Measurements from ENCODE around the gene DNA2.
"Not testable (repeated sequence)": the region's sequence is repeated elsewhere in the genome, so short reads cannot be mapped to it uniquely, and the experiment has no call there.

Gene DNA2

DNA sequence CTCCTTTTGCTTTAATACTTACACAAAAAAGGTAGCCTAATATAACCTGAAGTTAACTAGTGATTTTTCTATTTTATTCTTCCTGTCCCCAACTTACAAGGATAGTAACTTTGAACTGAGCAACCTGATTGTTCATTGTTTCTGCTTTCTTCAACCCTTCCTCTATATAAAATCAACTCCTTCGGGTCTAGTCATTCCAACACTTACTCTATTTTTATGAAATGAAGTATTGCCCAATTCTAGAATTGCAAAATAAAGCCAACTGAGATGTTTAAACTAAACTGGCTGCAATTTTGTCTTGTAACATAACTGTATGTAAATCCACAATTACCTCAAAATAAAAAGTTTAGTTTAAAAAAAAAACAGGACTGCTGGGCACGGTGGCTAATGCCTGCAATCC is 20.3 kb upstream of the DNA2 start:
- Histone ChIP-seq H3K9me3 (ENCODE audit: insufficient read depth, low read depth, low read length) (no peaks in the 10 kb centered on the region), H3K9ac (ENCODE audit: low read depth, low read length) (no peak overlapping the region), H3K27me3 (ENCODE audit: insufficient read depth, low read length) (no peaks in the 10 kb centered on the region), H3K36me3 (ENCODE audit: insufficient read depth, low read length) (peaks cover 39% of the 10 kb centered on the region), H3K4me1 (ENCODE audit: insufficient read depth, low read length) (peaks cover 15% of the 10 kb centered on the region), H3K4me3 (ENCODE audit: low read length) (no peak overlapping the region), H3K27ac (ENCODE audit: low read depth, low read length) (no peak overlapping the region)
- WGBS: 95% methylated on average over 2 of the region's 2 CpGs

DNA sequence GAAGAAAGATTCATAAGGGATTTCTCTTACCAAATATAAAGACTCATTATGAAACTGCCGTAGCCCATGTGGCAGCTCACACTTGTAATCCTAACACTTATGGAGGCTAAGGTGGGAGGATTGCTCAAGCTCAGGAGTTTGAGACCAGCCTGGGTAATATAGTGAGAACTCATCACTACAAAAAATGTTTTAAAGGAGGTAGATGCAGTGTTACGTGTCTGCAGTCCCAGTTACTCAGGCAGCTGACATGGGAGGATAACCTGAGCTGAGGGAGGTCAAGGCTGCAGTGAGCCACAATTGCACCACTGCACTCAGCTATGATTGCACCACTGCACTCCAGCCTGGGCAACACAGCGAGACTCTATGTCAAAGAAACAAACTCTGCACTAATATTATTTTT is 18.1 kb upstream of the DNA2 start:
- Histone ChIP-seq H3K4me3 (ENCODE audit: low read length) (no peak overlapping the region), H3K27ac (ENCODE audit: low read depth, low read length) (no peak overlapping the region), H3K36me3 (ENCODE audit: insufficient read depth, low read length) (peaks cover 52% of the 10 kb centered on the region), H3K4me1 (ENCODE audit: insufficient read depth, low read length) (no peaks in the 10 kb centered on the region), H3K27me3 (ENCODE audit: insufficient read depth, low read length) (no peaks in the 10 kb centered on the region), H3K9ac (ENCODE audit: low read depth, low read length) (no peak overlapping the region), H3K9me3 (ENCODE audit: insufficient read depth, low read depth, low read length) (no peaks in the 10 kb centered on the region)
- WGBS: 100% methylated on average over 1 of the region's 3 CpGs

DNA sequence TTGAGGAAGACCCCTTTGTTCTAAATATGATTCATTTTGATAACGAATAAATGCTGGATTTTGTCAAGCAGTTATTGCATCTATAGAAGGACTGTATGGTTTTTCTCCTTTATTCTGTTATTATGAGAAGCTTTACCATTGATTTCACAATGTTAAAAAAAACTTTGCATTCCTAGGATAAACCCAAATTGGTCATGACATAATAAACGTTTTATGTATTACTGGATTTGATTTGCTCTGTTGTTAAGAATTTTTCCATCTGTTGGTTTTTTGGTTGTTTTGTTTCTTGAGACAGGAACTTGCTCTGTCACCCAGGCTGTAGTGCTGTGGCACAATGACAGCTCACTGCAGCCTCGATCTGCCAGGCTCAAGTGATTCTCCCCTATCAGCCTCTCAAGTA is 2.2 kb upstream of the DNA2 start:
- WGBS: 87% methylated on average over 3 of the region's 3 CpGs
- Histone ChIP-seq H3K27ac (ENCODE audit: low read depth, low read length) (no peak overlapping the region), H3K36me3 (ENCODE audit: insufficient read depth, low read length) (peaks cover 8% of the 10 kb centered on the region), H3K9ac (ENCODE audit: low read depth, low read length) (no peak overlapping the region), H3K9me3 (ENCODE audit: insufficient read depth, low read depth, low read length) (no peaks in the 10 kb centered on the region), H3K4me1 (ENCODE audit: insufficient read depth, low read length) (peaks cover 12% of the 10 kb centered on the region; the same call in 1 of the 2 replicates), H3K27me3 (ENCODE audit: insufficient read depth, low read length) (no peaks in the 10 kb centered on the region), H3K4me3 (ENCODE audit: low read length) (no peak overlapping the region)

DNA sequence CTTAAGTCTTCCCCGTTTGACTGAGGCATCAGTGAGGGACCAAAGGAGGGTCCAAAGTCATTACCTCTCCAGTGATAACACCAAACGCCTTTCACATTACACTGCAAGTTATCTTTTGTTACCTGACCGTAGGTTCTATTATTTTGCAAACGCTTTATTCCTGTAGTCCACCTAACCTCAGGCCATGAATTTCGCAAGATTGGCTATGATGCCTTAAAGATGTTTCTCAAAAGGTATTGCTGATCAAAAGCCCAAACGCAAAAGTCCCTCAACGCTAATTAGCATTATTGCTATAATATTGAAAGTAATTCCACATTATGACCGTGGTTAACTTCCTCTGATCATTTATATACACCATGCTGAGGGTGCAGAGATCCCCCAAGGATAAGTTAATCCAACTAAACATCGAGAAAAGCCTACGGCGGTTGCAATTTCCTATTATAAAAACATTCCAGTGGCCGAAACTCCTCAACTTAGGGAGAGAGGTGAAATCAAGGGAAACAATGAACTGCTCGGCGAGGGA is 649 bp downstream of the DNA2 start:
- peak overlapping the region; percentile 97 for H3K9ac ChIP-seq (ENCODE audit: low read depth, low read length)
- no peaks in the 10 kb centered on the region for H3K9me3 ChIP-seq (ENCODE audit: insufficient read depth, low read depth, low read length)
- H3K27me3 ChIP-seq (ENCODE audit: insufficient read depth, low read length): no peaks in the 10 kb centered on the region
- peak overlapping the region; percentile 96 for H3K27ac ChIP-seq (ENCODE audit: low read depth, low read length)
- peaks cover 12% of the 10 kb centered on the region; the same call in 1 of the 2 replicates for H3K4me1 ChIP-seq (ENCODE audit: insufficient read depth, low read length)
- peaks cover 37% of the 10 kb centered on the region for H3K36me3 ChIP-seq (ENCODE audit: insufficient read depth, low read length)
- under 1% methylated on average over 10 of the region's 14 CpGs for WGBS
- H3K4me3 ChIP-seq (ENCODE audit: low read length): peak overlapping the region; percentile 89

DNA sequence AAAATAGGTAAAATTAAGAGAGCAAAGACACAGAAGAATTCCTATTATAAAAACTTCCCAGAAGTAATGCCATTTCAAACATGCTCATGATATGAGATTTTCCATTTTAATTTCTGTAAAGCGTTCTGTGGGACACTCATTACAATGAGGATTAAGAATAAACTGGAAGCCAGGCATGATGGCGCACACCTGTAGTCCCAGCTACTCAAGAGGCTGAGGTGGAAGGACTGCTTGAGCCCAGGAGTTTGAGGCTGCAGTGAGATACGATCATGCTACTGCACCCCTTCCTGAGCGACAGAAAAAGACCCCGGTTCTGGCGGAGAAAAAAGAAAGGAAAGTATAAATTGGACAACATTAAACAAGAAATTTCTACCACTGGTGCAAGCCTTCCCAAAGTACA is 1.5 kb downstream of the DNA2 start:
- no peak overlapping the region for H3K27ac ChIP-seq (ENCODE audit: low read depth, low read length)
- WGBS: 44% methylated on average over 4 of the region's 6 CpGs

DNA sequence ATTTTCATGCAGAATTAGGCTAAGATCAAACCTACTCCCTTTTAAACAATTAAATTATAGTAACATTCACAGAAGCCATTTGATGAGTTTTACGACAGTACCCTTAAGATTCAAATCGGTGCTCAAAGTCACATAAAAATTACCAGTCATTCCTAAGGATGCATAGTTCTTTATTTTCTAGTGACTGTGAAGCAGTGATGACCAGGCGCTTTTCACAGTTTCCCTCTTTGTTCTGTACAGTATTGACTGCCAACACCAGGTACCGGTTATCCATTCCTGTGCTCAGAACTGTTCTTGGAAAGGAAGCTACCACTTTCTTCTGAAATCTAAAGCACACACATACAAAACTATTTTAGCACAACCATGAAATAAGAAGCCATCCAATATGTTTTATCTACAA is 1.9 kb downstream of the DNA2 start:
- Histone ChIP-seq H3K27me3 (ENCODE audit: insufficient read depth, low read length) (no peaks in the 10 kb centered on the region), H3K4me3 (ENCODE audit: low read length) (peak overlapping the region; percentile 89), H3K9ac (ENCODE audit: low read depth, low read length) (peak overlapping the region; percentile 97; the same call in 1 of the 2 replicates), H3K27ac (ENCODE audit: low read depth, low read length) (no peak overlapping the region), H3K9me3 (ENCODE audit: insufficient read depth, low read depth, low read length) (no peaks in the 10 kb centered on the region), H3K36me3 (ENCODE audit: insufficient read depth, low read length) (peaks cover 49% of the 10 kb centered on the region), H3K4me1 (ENCODE audit: insufficient read depth, low read length) (peaks cover 12% of the 10 kb centered on the region; the same call in 1 of the 2 replicates)
- WGBS: 96% methylated on average over 4 of the region's 4 CpGs

More for the DNA sequence above, 1.5 kb downstream of the DNA2 start:
- Histone ChIP-seq H3K27me3 (ENCODE audit: insufficient read depth, low read length) (no peaks in the 10 kb centered on the region), H3K36me3 (ENCODE audit: insufficient read depth, low read length) (peaks cover 45% of the 10 kb centered on the region), H3K9me3 (ENCODE audit: insufficient read depth, low read depth, low read length) (no peaks in the 10 kb centered on the region), H3K4me1 (ENCODE audit: insufficient read depth, low read length) (peaks cover 12% of the 10 kb centered on the region; the same call in 1 of the 2 replicates), H3K4me3 (ENCODE audit: low read length) (peak overlapping the region; percentile 89), H3K9ac (ENCODE audit: low read depth, low read length) (peak overlapping the region; percentile 97)

DNA sequence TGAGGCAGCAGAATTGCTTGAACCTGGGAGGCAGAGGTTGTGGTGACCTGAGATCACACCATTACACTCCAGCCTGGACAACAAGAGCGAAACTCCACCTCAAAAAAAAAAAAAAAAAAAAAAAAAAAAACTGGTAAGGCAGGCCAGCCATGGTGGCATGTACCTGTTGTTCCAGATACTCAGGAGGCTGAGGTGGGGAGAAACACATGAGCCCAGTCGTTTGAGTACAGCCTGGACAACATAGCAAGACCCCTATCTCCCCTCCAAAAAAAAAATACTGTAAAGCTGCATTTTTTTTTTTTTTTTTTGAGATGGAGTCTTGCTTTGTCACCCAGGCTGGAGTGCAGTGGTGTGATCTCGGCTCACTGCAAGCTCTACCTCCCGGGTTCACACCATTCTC is 7.0 kb downstream of the DNA2 start:
- WGBS: 100% methylated on average over 3 of the region's 4 CpGs
- not testable (repeated sequence) for H3K4me3 ChIP-seq (ENCODE audit: low read length); H3K9ac ChIP-seq (ENCODE audit: low read depth, low read length); H3K4me1 ChIP-seq (ENCODE audit: insufficient read depth, low read length); H3K27ac ChIP-seq (ENCODE audit: low read depth, low read length); H3K9me3 ChIP-seq (ENCODE audit: insufficient read depth, low read depth, low read length); H3K27me3 ChIP-seq (ENCODE audit: insufficient read depth, low read length)
- H3K36me3 ChIP-seq (ENCODE audit: insufficient read depth, low read length): peaks cover 94% of the 10 kb centered on the region

DNA sequence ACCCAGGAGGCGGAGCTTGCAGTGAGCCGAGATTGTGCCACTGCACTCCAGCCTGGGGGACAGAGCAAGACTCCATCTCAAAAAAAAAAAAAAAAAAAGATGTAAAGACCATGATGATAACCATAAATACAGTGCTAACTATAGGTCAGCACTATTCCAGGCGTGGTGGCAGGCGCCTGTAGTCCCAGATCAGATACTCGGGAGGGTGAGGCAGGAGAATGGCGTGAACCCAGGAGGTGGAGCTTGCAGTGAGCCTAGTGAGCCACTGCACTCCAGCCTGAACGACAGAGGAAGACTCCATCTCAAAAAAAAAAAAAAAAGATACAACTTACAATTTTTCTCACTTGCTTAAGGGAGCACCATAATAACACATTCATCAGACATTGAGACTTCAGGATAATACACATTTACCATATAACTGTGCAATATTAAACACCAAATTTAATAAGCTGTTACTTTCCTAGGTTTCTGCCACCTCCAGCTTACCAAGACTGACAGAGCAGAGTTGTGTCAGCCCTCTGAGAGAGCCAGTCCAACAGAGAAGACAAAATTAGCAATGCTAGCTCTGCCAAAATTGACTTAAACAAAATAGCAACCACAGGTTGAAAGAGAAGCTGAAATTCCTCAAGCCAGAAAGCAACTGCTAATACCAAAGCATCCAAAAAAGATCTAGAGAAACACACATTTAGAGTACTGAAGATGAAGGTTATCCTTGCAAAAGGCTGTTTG is 8.2 kb downstream of the DNA2 start:
- WGBS: 97% methylated on average over 5 of the region's 7 CpGs
- Histone ChIP-seq H3K4me1 (ENCODE audit: insufficient read depth, low read length) (no peaks in the 10 kb centered on the region), H3K36me3 (ENCODE audit: insufficient read depth, low read length) (peaks cover 97% of the 10 kb centered on the region)

DNA sequence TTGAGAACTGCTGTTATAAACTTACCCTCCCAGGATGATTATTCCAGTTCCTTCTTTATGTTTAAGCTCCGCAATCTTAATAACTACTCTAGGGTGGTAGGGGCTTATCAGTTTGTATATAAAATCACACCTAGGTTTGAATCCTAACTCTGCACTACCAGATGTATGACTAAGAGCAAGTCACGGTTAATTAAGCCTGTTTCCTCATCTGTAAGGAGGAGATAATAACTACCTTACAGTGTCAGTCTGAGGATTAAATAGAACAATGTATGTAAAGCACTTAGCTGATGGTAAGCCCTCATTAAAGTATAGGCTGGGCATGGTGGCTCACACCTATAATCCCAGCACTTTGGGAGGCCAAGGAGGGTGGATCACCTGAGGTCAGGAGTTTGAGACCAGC is 9.2 kb downstream of the DNA2 start:
- H3K9me3 ChIP-seq (ENCODE audit: insufficient read depth, low read depth, low read length): no peaks in the 10 kb centered on the region
- no peak overlapping the region for H3K4me3 ChIP-seq (ENCODE audit: low read length)
- no peaks in the 10 kb centered on the region for H3K4me1 ChIP-seq (ENCODE audit: insufficient read depth, low read length)
- no peak overlapping the region for H3K9ac ChIP-seq (ENCODE audit: low read depth, low read length)
- H3K36me3 ChIP-seq (ENCODE audit: insufficient read depth, low read length): peaks cover 97% of the 10 kb centered on the region
- 89% methylated on average over 1 of the region's 2 CpGs for WGBS
- H3K27ac ChIP-seq (ENCODE audit: low read depth, low read length): no peak overlapping the region
- H3K27me3 ChIP-seq (ENCODE audit: insufficient read depth, low read length): no peaks in the 10 kb centered on the region

More for the DNA sequence above, 8.2 kb downstream of the DNA2 start:
- H3K4me3 ChIP-seq (ENCODE audit: low read length): no peak overlapping the region
- no peak overlapping the region for H3K27ac ChIP-seq (ENCODE audit: low read depth, low read length)
- H3K9me3 ChIP-seq (ENCODE audit: insufficient read depth, low read depth, low read length): no peaks in the 10 kb centered on the region
- no peaks in the 10 kb centered on the region for H3K27me3 ChIP-seq (ENCODE audit: insufficient read depth, low read length)
- H3K9ac ChIP-seq (ENCODE audit: low read depth, low read length): no peak overlapping the region

DNA sequence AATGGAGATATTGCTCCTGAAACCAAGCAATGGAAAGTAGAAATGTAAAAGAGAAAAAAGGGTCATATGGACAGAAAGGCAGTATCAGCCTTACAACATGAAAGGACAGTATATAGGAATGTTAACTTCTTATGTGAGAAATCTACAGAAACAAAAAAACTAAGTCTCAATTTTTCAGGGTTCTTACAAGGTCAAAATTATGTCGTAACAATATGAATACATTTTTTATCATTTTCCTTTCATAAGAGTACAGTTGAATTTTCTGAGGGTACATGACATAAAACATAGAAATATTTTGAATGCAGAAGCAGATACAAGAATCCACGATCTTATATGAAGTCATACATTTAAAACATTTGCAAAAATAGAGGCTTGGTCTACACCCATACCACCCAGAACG is 10.7 kb downstream of the DNA2 start:
- peaks cover 95% of the 10 kb centered on the region for H3K36me3 ChIP-seq (ENCODE audit: insufficient read depth, low read length)
- 100% methylated on average over 2 of the region's 3 CpGs for WGBS
- H3K4me3 ChIP-seq (ENCODE audit: low read length): no peak overlapping the region
- no peaks in the 10 kb centered on the region for H3K4me1 ChIP-seq (ENCODE audit: insufficient read depth, low read length)
- H3K9ac ChIP-seq (ENCODE audit: low read depth, low read length): no peak overlapping the region
- no peak overlapping the region for H3K27ac ChIP-seq (ENCODE audit: low read depth, low read length)
- no peaks in the 10 kb centered on the region for H3K27me3 ChIP-seq (ENCODE audit: insufficient read depth, low read length)
- H3K9me3 ChIP-seq (ENCODE audit: insufficient read depth, low read depth, low read length): no peaks in the 10 kb centered on the region

DNA sequence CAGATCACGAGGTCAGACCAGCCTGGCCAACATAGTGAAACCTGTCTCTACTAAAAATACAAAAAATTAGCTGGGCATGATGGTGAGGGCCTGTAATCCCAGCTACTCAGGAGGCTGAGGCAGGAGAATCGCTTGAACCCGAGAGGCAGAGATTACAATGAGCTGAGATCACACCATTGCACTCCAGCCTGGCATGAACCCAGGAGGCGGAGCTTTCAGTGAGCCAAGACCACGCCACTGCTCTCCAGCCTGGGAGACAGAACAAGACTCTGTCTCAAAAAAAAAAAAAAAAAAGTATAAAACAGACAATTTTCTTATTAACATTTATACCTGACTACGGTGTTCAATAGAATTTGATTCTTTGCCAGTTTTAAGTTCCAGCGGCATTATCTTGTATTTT is 22.1 kb downstream of the DNA2 start:
- not testable (repeated sequence) for H3K27me3 ChIP-seq (ENCODE audit: insufficient read depth, low read length); H3K9me3 ChIP-seq (ENCODE audit: insufficient read depth, low read depth, low read length); H3K4me1 ChIP-seq (ENCODE audit: insufficient read depth, low read length); H3K27ac ChIP-seq (ENCODE audit: low read depth, low read length); H3K9ac ChIP-seq (ENCODE audit: low read depth, low read length); H3K4me3 ChIP-seq (ENCODE audit: low read length)
- 91% methylated on average over 7 of the region's 7 CpGs for WGBS
- peaks cover 96% of the 10 kb centered on the region for H3K36me3 ChIP-seq (ENCODE audit: insufficient read depth, low read length)

All from HUES64 (cell line).